Psoas muscle (tissue), 8 donors: Measurements from ENCODE around the gene UTRN. TPM values are rescaled to one million over a fixed set of nuclear protein-coding genes. Genes with fewer than 3 reads are reported as not detected.

ENCODE experiments used
- ATAC-seq, 4 donors: fragments of 200-7000 bp; cut with Tn5 transposase; one replicate each; pipeline ENCODE4 v1.9.1; 2020; ENCODE audit warnings: moderate library complexity in 3 of 4, mild to moderate bottlenecking in 2 of 4
- DNase-seq, 2 donors: peaks; one replicate each; pipeline ENCODE4 v3.0.0-alpha.2; 2020
- H3K27ac ChIP-seq: fragments of 200-600 bp; one replicate; pipeline ENCODE4 v1.8.0; 2022
- H3K27me3 ChIP-seq, 3 donors: fragments of 200-600 bp in 1 of 3; one replicate each; pipeline versions ENCODE4 v1.6.1 to v1.8.0; 2013 to 2022; ENCODE audit warnings: low read length in 2 of 3, mild to moderate bottlenecking in 2 of 3, moderate library complexity in 1 of 3; ENCODE audit not compliant: insufficient read depth in 3 of 3
- H3K36me3 ChIP-seq, 2 donors: fragments of 200-600 bp in 1 of 2; one replicate each; pipeline versions ENCODE4 v1.6.1 to v1.8.0; 2013 to 2022; ENCODE audit warnings: low read depth in 1 of 2, mild to moderate bottlenecking in 1 of 2, moderate library complexity in 1 of 2; ENCODE audit not compliant: insufficient read depth in 1 of 2
- H3K4me1 ChIP-seq: fragments of 200-600 bp; one replicate; pipeline ENCODE4 v1.8.0; 2022
- H3K4me3 ChIP-seq: fragments of 200-600 bp; one replicate; pipeline ENCODE4 v1.8.0; 2022; ENCODE audit warnings: mild to moderate bottlenecking
- H3K9me3 ChIP-seq: fragments of 200-600 bp; one replicate; pipeline ENCODE4 v1.8.0; 2022
- WGBS, 3 donors: extraction: QIAGEN DNeasy Blood & Tissue Kit; methylation state at CpG; one replicate each; pipeline versions ENCODE4 v1.1.6 to v1.1.7; 2013; 5-methylcytosine and 5-hydroxymethylcytosine counted together
- intact Hi-C, 2 donors: fragments of 100-400 bp; cut with DNase I; formaldehyde crosslinking; loops; one replicate each; pipeline versions ENCODE4 v1.11.0 to v1.14.2; 2022
- polyA plus RNA-seq, 3 donors: library from polyadenylated mRNA; stranded (reverse); fragments of 200-250 nt; gene quantifications; one replicate each; pipeline ENCODE4 v1.2.3, GENCODE V29; 2013
- total RNA-seq, 4 donors: library from RNA; stranded (reverse); fragmentation: NEBNext Ultra II Directional in 2 of 4; extraction: Animal tissue kit (Norgen Biotek cat#: 25700) in 2 of 4; gene quantifications; one replicate each; pipeline versions ENCODE4 v1.2.1 to v1.2.4, GENCODE V29; 2021 to 2023
- TF ChIP-seq, protein P1 (sequence below): fragments of 200-600 bp; IDR thresholded peaks from one replicate; pipeline ENCODE4 v1.8.0; 2022; ENCODE audit warnings: antibody characterized with exemption
- donor health status: healthy with polysubstance abuse.
- donor health status: DM: no; HTN: no; CAD: no; lungs with moderate emphysema.
- donor health status: Bipolar disorder and iron deficiency.
- donor health status: healthy.
- donor health status: DM: yes; HTN: yes; CAD: no.
- donor health status: DM: no; HTN: no; CAD: no.
- donor health status: DM: no; HTN: no; CAD: no.
- donor health status: DM: yes; HTN: yes; CAD: no.

Gene UTRN
- total and polyA plus RNA-seq, 7 donors, result 6.0 to 64.9 (median 29.1) TPM

DNA sequence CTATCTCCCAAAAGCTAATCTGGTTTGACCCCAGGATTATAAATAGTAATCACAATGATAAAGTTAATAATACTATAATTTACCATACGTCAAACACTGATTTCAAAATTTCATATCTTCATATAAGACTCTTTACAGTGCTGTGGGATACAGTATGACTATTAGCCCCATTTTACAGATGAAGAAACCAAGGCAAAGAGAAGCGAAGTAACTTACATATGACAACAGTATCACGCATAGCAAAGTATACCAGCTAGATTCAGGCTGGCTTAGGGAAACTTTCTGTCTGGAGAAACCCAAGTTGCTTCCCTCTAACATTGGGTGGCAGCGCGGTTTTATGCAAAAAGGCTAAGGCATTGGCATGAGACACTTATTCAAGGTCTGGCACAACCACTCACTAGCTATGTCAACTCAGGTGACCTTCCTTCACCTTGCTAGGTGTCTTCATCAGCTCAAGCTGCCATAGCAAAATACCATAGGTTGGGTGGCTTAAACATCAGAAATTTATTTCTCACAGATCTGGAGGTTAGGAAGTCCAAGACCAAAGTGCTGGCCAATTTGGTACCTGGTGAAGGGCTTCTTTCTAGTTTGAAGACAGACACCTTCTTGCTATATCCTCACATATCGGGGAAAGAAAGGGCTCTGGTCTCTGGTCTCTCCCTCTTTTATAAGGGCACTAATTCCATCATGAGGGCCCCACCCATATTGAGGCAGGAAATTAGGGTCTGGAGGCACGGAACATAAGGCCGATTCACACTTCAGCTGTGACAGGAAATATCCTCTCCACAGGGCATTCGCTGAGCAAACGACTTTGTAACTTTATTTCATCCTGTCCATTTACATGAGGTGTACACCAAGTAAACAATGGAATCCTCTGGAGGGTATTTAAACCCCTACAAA is 22.4 kb upstream of the UTRN start:
- no peak for DNase-seq
- 87 to 95% (median 88%) methylated on average over 10 of the region's 10 CpGs for WGBS, 3 donors
- no peak for ATAC-seq
- Histone ChIP-seq H3K36me3 (no peaks in the 10 kb centered on the region), H3K4me1 (peaks cover 24% of the 10 kb centered on the region), H3K9me3 (no peaks in the 10 kb centered on the region), H3K27ac (no peak overlapping the region), H3K27me3 (no peaks in the 10 kb centered on the region), H3K4me3 (no peak overlapping the region)
- intact Hi-C loops, result no loop called here
- TF ChIP-seq, protein P1, sequence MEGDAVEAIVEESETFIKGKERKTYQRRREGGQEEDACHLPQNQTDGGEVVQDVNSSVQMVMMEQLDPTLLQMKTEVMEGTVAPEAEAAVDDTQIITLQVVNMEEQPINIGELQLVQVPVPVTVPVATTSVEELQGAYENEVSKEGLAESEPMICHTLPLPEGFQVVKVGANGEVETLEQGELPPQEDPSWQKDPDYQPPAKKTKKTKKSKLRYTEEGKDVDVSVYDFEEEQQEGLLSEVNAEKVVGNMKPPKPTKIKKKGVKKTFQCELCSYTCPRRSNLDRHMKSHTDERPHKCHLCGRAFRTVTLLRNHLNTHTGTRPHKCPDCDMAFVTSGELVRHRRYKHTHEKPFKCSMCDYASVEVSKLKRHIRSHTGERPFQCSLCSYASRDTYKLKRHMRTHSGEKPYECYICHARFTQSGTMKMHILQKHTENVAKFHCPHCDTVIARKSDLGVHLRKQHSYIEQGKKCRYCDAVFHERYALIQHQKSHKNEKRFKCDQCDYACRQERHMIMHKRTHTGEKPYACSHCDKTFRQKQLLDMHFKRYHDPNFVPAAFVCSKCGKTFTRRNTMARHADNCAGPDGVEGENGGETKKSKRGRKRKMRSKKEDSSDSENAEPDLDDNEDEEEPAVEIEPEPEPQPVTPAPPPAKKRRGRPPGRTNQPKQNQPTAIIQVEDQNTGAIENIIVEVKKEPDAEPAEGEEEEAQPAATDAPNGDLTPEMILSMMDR, result no peak

DNA sequence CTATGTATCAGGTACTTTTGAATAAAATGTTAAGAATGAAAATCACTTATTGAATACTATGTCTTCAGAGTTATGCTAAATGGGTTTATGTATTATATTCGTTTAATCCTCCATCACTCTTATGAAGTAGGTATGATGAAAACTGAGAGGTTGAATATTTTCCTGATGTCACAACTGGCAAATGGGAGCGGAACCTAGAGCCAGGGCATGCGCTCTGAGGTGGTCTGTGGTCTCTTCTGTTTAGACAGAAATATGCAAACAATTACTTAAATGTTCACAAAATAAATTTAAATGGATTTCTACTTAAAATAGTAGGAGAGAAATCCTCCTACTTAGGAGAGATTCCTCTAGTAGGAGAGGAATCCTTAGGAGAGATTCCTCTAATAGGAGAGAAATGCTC is 21.3 kb upstream of the UTRN start:
- H3K27ac ChIP-seq, result no peak overlapping the region
- no peak overlapping the region for H3K4me3 ChIP-seq
- no peaks in the 10 kb centered on the region for H3K9me3 ChIP-seq
- intact Hi-C loops, result no loop called here
- H3K27me3 ChIP-seq, result no peaks in the 10 kb centered on the region
- ATAC-seq (no peak), DNase-seq (no peak)
- TF ChIP-seq, protein P1, result no peak
- WGBS, 3 donors, result 95 to 99% (median 97%) methylated on average over 3 of the region's 3 CpGs
- H3K36me3 ChIP-seq, result no peaks in the 10 kb centered on the region
- peaks cover 24% of the 10 kb centered on the region for H3K4me1 ChIP-seq

DNA sequence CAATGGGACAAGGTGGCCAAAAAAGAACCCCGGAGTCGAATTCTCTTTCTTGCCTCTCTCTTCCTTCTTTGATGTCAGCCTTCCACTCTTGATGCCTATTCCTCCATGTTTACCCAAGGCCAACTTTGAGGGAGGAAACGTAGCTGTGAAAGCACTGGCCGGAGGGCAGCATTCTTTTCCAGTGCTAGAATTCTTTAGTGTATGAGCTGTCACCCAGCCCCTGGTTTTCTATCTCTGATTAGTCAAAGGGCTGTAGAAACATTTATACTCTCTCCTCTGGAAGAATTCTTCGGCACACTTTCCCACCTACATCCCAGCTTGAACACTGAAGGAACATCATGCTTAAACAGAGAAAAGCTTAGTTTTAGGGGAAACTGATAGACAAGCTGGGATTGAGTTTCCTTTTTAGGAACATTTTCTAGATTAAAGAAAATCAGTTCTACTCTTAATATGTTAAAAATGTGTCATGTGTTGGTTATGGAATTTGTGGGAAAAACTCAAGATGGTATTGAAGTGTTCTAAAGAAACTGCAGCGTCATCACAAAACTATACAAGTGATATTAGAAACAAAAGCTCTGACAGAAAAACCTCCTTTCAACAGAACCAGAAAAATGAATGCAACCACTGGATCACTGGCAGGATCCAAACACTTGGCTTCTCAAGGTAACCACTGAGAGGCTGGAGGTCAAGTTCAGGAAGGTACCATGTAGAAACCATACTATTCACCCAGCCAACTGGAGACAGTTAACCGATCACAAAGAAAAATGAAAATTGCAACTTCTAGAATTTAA is 20.7 kb upstream of the UTRN start:
- TF ChIP-seq, protein P1, result no peak
- intact Hi-C loops, result no loop called here
- Histone ChIP-seq H3K27ac (peak overlapping the region; percentile 40), H3K4me1 (peaks cover 24% of the 10 kb centered on the region), H3K4me3 (no peak overlapping the region), H3K36me3 (no peaks in the 10 kb centered on the region), H3K9me3 (no peaks in the 10 kb centered on the region), H3K27me3 (no peaks in the 10 kb centered on the region)
- ATAC-seq (no peak), DNase-seq (no peak)
- WGBS, 3 donors, result 64 to 72% (median 65%) methylated on average over 7 of the region's 7 CpGs

DNA sequence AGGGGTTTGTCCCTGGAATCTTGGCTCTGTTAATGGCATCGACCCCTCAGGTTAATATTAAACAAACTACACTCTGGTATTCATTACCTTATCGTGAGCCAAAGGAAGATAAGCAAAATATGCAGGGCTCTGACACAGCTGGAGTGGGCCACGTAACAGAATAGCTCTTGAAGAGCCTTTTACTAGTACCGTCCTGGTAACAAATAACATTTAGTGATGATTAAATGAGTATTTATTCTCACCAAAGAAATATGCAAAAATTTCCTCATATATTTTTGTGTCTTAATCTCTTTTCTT is 20.1 kb upstream of the UTRN start:
- Histone ChIP-seq H3K4me3 (no peak overlapping the region), H3K4me1 (peaks cover 24% of the 10 kb centered on the region), H3K27ac (peak overlapping the region; percentile 74), H3K27me3 (no peaks in the 10 kb centered on the region), H3K9me3 (no peaks in the 10 kb centered on the region), H3K36me3 (no peaks in the 10 kb centered on the region)
- ATAC-seq (no peak), DNase-seq (no peak)
- 58 to 77% (median 65%) methylated on average over 4 of the region's 4 CpGs for WGBS, 3 donors
- intact Hi-C loops, result no loop called here
- TF ChIP-seq, protein P1, result no peak
